ENCODE data around the gene STX8. TPM values are rescaled to one million over a fixed set of nuclear protein-coding genes. Genes with fewer than 3 reads are reported as not detected.
A peak's percentile ranks its signal among the peaks of the same experiment; 100 is the strongest.

Gene STX8
- total RNA-seq, 2 donors from 2014 or later: 66.8 to 68.8 TPM

DNA sequence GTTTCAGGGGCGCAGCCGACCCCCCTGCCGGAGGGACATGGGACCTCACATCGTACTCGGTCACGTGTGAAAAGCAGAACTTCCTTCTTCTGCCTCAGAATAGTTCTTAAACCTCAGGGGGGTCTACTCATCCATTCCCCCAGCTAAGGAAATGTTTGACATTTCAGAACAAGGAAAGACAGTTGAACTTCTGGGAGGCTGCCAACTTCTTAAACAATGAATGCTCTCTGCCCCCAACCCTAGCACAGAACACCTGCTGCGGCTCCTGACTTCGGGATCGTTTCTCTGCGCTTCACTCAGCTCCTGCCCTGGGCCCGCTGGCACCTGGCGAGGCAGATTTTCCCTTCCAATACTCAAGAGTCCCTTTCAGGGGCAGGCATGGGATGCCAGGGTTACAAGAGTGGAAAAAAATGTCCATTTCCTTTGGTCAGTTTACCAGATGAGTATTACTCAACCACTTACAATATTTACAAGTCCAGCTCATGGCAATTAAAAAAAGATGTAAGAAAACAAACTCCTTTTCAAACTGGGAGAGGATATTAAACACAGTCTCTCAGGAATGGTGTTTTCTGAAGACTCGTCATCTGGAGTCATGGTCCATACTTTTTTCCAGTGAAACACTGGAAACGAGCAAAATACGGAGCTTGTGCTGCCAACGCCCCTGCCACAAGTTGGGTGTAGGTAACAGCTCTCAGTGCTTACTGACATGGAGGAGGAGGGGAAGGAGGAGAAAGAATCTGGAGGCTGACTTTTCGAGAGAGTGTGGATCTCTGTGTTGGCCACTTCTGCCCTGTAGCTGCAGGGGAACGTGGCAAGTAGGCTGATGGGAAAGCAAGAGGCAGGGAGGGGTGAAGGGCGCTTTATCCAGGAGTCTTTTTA, 318.6 kb downstream of the STX8 start:
- no peaks in the 10 kb centered on the region for H3K27me3 Mint-ChIP-seq
- no peak for DNase-seq
- H3K36me3 Mint-ChIP-seq (ENCODE audit: low read depth): no peaks in the 10 kb centered on the region
- no peak for ATAC-seq
- H3K9me3 ChIP-seq (ENCODE audit: control insufficient read depth, low read length, poor library complexity, severe bottlenecking): no peaks in the 10 kb centered on the region
- H3K4me3 Mint-ChIP-seq: no peak overlapping the region
- no peak overlapping the region for H3K27ac Mint-ChIP-seq
- H3K4me1 Mint-ChIP-seq: peaks cover 18% of the 10 kb centered on the region

DNA sequence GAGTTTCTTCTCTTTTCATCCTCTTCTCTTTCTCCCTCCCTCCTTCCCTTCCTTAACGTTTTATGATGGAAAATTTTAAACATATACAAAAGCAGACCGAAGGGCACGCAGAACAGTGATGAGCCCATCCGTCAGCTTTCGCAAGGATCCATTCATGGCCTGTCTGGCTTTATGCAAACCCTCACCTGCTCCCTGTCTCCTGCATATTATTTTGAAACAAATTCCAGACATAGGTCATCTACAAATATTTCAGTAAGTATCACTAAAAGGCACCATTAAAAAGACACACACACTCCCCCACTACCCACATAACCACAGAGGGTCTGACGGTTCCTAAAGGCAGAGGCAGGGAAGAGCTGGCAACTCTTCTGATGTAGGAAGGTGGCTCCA, 319.3 kb downstream of the STX8 start:
- no peak for DNase-seq
- no peaks in the 10 kb centered on the region for H3K36me3 Mint-ChIP-seq (ENCODE audit: low read depth)
- ATAC-seq: no peak
- no peak overlapping the region for H3K4me3 Mint-ChIP-seq
- no peaks in the 10 kb centered on the region for H3K9me3 ChIP-seq (ENCODE audit: control insufficient read depth, low read length, poor library complexity, severe bottlenecking)
- H3K4me1 Mint-ChIP-seq: peaks cover 18% of the 10 kb centered on the region
- H3K27me3 Mint-ChIP-seq: no peaks in the 10 kb centered on the region
- no peak overlapping the region for H3K27ac Mint-ChIP-seq

DNA sequence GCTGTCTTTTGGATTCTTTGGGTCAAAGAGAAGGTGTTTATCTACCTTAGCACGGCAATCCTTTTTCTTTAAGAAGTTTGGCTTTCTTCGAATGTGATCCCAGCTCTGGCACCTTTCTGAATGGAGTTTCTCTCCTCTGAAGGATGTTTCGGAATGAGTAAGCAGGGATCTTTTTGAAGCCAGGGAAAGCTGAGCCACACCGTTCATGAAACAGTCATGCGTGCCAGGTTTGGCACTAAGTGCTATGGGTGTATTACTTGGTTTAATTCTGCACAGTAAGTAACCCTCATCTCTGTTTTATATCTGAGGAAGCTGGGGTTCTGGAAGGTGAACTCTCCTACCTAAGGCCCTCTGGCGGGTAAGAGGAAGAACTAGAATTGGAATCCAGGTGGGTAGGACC, 319.8 kb downstream of the STX8 start:
- no peak for ATAC-seq
- no peak for DNase-seq
- Mint-ChIP-seq H3K4me1 (peaks cover 21% of the 10 kb centered on the region), H3K27me3 (no peaks in the 10 kb centered on the region), H3K27ac (no peak overlapping the region), H3K4me3 (no peak overlapping the region), H3K36me3 (ENCODE audit: low read depth) (no peaks in the 10 kb centered on the region)
- H3K9me3 ChIP-seq (ENCODE audit: control insufficient read depth, low read length, poor library complexity, severe bottlenecking): no peaks in the 10 kb centered on the region

DNA sequence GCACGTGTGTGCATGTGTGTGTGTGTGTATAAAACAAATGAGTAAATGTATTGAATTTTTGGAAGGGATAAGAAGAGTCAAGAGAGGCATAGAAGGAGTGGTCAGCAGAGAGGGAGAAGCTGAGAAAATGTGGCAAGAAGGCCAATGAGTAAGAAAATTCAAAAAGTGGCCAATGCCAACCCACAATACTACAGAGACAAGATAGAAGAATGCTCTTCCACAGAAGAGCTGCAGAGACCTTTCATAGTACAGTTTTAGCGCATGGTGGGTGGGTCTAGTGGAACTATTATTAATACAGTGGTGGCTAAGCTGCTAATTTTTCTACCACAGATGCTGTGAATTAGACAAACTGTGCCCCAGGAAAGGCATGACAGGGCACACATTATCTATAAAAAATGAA, 320.8 kb downstream of the STX8 start:
- Mint-ChIP-seq H3K27ac (no peak overlapping the region), H3K36me3 (ENCODE audit: low read depth) (no peaks in the 10 kb centered on the region), H3K4me3 (no peak overlapping the region), H3K27me3 (no peaks in the 10 kb centered on the region), H3K4me1 (peaks cover 19% of the 10 kb centered on the region)
- DNase-seq: no peak
- H3K9me3 ChIP-seq (ENCODE audit: control insufficient read depth, low read length, poor library complexity, severe bottlenecking): no peaks in the 10 kb centered on the region
- ATAC-seq: no peak

DNA sequence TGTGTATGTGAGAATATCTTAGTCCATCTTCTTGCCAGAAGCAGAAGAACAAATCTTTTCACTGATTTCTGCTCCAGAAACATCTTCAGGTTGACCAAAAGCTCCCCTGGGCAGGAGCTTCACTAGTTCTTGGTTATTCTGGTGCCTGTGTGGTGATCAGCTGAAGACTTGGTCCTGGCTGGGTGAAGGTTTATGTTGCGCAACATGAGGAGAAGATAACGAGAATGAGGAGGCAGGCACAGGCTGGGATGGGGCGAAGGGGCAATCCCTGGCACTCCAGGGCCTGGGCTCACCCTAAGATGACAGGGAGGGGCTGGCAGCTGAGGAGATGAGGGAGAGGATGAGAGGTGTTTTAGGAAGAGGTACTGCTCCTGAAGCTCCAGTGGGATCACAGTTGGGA, 322.3 kb downstream of the STX8 start:
- H3K9me3 ChIP-seq (ENCODE audit: control insufficient read depth, low read length, poor library complexity, severe bottlenecking): no peaks in the 10 kb centered on the region
- no peaks in the 10 kb centered on the region for H3K27me3 Mint-ChIP-seq
- peak overlapping the region; percentile 52 for H3K4me3 Mint-ChIP-seq
- H3K4me1 Mint-ChIP-seq: peaks cover 17% of the 10 kb centered on the region
- H3K36me3 Mint-ChIP-seq (ENCODE audit: low read depth): peaks cover 2% of the 10 kb centered on the region
- ATAC-seq (no peak), DNase-seq (no peak)
- peak overlapping the region; percentile 88 for H3K27ac Mint-ChIP-seq

DNA sequence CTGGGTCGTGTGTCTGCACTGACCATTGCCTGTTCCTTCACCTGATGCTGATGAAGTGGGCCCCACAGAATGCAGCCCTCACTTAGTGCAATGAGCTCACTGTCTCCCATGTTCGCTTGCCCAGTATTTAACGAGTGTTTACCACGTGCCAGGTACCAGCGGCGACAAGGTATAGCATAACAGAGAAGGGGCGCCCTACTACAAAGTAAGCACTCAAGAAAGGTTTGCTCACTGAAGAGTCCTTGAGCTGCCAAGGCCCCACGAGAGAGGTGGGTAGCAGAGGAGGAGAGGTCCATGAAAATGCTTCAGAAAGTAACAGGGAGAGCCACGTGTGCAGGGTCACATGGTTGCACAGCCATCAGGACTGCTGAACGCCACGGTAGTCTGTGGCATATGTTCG, 324.3 kb downstream of the STX8 start:
- Mint-ChIP-seq H3K27me3 (no peaks in the 10 kb centered on the region), H3K36me3 (ENCODE audit: low read depth) (peaks cover 2% of the 10 kb centered on the region), H3K27ac (no peak overlapping the region), H3K4me3 (peak overlapping the region; percentile 28), H3K4me1 (peaks cover 17% of the 10 kb centered on the region)
- no peaks in the 10 kb centered on the region for H3K9me3 ChIP-seq (ENCODE audit: control insufficient read depth, low read length, poor library complexity, severe bottlenecking)
- ATAC-seq (no peak), DNase-seq (no peak)

DNA sequence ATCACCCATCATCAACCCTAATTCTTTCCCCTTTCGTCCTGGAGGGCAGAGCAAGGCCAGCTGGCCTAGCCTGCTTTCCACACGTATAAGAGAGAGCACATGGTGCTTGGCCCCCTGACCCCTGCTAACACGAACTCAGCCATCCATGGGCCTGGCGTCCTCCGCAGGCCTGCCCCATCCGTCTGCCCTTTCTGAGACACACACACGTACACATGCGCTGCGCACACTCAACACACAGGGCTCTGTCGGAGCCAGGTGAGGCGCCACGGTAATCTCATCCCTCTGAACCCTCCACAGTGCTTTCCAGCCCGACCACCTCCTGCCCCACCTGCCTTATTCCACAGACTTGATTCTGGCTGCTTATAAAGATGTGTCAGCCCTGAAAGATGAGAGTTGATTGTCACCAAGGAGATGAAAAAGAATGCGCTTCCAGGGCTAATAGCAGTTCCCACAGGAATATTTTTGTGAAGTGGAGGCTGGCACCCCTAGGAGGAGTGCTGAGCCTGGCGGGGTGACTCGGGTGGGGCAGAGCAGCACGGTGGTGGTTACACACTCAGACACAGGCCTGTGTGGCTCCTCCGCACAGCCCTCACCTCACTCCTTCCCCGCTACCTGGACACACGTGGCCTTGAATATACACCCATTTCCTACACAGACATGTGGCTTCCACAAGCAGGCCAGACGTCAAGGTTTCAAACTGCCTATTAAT, 326.2 kb downstream of the STX8 start:
- ATAC-seq (no peak), DNase-seq (no peak)
- Mint-ChIP-seq H3K4me1 (peaks cover 20% of the 10 kb centered on the region), H3K27me3 (no peaks in the 10 kb centered on the region), H3K27ac (peak overlapping the region; percentile 41), H3K36me3 (ENCODE audit: low read depth) (peaks cover 2% of the 10 kb centered on the region), H3K4me3 (no peak overlapping the region)
- no peaks in the 10 kb centered on the region for H3K9me3 ChIP-seq (ENCODE audit: control insufficient read depth, low read length, poor library complexity, severe bottlenecking)

DNA sequence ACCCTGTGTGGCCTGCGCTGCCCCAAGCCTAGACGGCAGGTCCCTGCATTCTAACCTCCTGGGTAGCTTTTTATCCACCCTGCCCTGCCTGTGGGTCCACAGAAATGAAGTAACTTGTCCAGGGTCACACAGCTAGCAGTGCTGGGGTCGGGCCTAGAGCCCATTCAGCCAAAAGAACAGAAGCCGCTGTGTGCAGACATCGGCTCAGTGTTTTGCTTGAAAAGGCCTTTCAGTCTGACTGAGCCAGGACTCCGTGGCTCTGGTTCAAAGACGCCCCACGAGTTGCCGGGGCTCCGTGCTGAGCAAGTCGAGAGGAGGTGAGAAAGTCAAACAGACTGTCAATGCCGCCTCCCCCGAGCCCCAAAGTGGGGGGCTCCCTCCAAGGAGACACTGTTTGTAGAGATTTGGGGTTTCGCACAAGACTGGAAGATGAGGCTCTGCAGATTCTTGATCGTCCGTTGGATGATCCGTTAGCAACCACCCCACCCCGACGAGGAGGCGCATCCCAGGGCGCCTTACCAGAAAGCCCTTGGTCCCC, 328.1 kb downstream of the STX8 start:
- H3K36me3 Mint-ChIP-seq (ENCODE audit: low read depth): peaks cover 2% of the 10 kb centered on the region
- no peak for ATAC-seq
- H3K9me3 ChIP-seq (ENCODE audit: control insufficient read depth, low read length, poor library complexity, severe bottlenecking): no peaks in the 10 kb centered on the region
- no peaks in the 10 kb centered on the region for H3K27me3 Mint-ChIP-seq
- no peak overlapping the region for H3K4me3 Mint-ChIP-seq
- H3K4me1 Mint-ChIP-seq: peaks cover 6% of the 10 kb centered on the region
- no peak for DNase-seq
- H3K27ac Mint-ChIP-seq: no peak overlapping the region

DNA sequence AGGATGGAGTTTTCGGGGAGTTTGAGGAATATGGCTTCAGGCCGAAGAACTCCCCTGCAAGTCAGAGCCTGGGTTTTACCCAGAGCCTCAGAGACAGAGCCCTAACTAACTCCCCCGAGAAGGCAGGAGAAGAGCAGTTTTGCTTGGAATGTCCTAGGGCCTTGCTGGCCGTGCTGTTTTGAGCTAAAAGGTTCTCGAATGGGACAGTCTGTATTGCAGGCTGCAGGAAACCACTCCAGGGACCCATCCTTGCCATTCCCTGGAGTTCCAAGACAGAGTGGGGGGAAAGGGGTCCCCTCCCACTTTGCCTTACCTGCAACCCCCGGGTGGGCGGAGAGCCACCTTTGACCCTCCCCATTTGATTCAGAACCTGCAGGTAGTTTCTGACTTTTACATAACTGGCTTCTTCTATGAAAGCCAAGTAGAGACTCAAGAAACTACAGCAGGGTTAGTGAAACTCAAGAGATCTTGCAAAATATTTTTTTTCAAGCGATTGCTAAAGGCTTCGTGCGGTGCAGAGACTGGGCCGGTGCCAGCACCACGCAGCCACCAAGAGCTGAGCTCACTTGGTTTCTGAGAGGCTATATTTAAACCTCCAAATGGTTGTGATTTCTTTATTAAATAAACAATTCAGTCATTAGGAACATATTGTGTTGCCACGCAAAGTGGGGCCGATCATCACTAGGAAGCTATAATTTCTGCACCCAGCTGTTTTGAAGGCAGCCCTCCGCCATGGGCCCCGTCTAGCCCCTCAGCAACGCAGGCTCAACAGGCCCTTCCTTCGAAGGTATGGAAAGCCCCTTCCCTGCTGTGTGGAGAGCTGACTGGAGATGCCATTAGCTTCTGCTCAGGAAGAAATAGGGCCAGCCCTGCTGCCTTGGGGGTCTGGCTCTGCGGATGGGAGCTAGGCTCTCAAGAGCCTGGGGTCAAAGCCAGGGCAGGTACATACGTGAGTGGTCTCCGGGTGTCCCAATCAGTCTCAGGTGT, 331.3 kb downstream of the STX8 start:
- H3K27me3 Mint-ChIP-seq: no peaks in the 10 kb centered on the region
- H3K4me3 Mint-ChIP-seq: no peak overlapping the region
- no peak for DNase-seq
- ATAC-seq: no peak
- no peaks in the 10 kb centered on the region for H3K9me3 ChIP-seq (ENCODE audit: control insufficient read depth, low read length, poor library complexity, severe bottlenecking)
- H3K36me3 Mint-ChIP-seq (ENCODE audit: low read depth): peaks cover 2% of the 10 kb centered on the region
- peaks cover 9% of the 10 kb centered on the region for H3K4me1 Mint-ChIP-seq
- peak overlapping the region; percentile 45 for H3K27ac Mint-ChIP-seq

DNA sequence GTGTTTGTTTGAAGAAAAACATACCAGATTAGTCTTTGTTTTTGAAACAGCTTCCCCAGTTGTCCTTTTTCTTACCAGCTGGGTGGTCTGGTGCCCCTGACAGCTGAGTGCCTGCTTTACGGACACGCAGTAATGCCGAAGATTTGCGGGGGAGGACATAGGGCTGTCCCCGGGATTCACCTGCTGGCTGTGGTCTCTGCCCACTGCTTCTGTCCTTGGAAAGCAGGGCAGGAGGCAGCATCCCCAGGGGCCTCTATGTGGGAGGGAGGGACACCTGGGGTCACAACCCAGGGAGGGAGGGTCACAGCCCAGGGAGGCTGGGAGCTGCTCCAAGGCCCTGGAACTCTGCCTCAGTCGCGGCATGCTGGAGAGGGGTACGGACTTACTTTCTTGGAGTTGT, 332.6 kb downstream of the STX8 start:
- H3K27me3 Mint-ChIP-seq: no peaks in the 10 kb centered on the region
- DNase-seq (no peak), ATAC-seq (no peak)
- peaks cover 13% of the 10 kb centered on the region for H3K4me1 Mint-ChIP-seq
- no peak overlapping the region for H3K4me3 Mint-ChIP-seq
- no peaks in the 10 kb centered on the region for H3K9me3 ChIP-seq (ENCODE audit: control insufficient read depth, low read length, poor library complexity, severe bottlenecking)
- no peaks in the 10 kb centered on the region for H3K36me3 Mint-ChIP-seq (ENCODE audit: low read depth)
- no peak overlapping the region for H3K27ac Mint-ChIP-seq

DNA sequence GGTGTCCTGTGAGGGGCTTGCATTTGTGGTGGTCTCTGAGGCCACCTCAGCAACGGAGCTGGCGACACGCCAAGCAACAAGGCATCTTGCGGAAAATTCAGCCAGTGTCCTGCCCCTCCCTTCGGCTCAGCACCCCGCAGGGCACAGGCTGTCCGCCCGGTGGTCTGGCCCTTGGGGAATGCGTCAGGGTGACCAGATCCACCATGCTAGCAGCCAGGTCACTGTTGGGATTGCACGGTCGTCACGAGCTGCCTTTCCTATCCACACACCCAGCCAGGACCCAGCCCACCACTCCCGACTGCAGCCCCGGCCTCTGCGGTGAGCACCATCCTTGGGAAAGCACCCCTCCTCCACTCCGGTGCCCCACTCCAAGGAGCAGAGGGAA, 333.1 kb downstream of the STX8 start:
- Mint-ChIP-seq H3K4me1 (peaks cover 15% of the 10 kb centered on the region), H3K4me3 (no peak overlapping the region), H3K27ac (peak overlapping the region; percentile 75), H3K36me3 (ENCODE audit: low read depth) (no peaks in the 10 kb centered on the region), H3K27me3 (no peaks in the 10 kb centered on the region)
- no peaks in the 10 kb centered on the region for H3K9me3 ChIP-seq (ENCODE audit: control insufficient read depth, low read length, poor library complexity, severe bottlenecking)
- DNase-seq: no peak
- no peak for ATAC-seq

DNA sequence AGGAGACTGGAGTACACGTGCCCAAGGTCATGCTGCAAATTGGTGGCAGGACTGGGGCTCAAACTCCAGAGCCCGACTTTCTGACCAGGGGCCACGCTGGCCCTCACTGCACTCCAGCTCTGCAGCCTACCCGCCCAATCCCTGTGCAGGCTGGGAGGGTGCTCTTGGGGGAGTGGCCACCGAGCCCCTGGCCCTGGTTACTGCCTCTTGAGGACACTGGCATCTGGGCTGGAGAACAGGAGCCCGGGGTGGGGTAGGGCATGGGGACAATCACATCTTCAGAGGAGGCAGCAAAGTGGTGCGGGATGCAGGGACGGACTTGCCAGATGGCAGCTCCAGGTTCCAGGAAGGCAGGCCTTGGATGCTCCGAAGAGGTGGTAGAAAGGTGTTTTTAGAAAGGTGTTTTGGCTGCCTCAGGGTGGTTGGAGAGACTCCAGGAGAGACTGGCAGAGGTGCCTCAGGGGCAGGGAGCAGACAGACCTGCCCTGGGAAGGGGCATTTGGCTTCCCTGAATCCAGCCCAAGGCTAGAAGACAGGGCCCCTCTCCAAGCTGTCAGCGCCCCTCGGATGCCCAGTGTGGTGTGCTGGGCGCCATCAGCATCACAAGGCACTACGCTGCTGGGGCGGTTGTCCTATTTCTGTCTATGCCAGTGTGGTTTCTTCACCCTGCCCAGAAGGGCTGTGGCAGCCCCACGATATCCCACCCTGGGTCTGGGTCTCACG, 333.7 kb downstream of the STX8 start:
- H3K9me3 ChIP-seq (ENCODE audit: control insufficient read depth, low read length, poor library complexity, severe bottlenecking): no peaks in the 10 kb centered on the region
- H3K4me1 Mint-ChIP-seq: peaks cover 15% of the 10 kb centered on the region
- DNase-seq (no peak), ATAC-seq (no peak)
- no peak overlapping the region for H3K4me3 Mint-ChIP-seq
- peak overlapping the region; percentile 75 for H3K27ac Mint-ChIP-seq
- H3K36me3 Mint-ChIP-seq (ENCODE audit: low read depth): no peaks in the 10 kb centered on the region
- H3K27me3 Mint-ChIP-seq: no peaks in the 10 kb centered on the region

All from T-helper 17 cell (primary cell).